Measurements from ENCODE around the gene PCSK6. TPM values are rescaled to one million over a fixed set of nuclear protein-coding genes. Genes with fewer than 3 reads are reported as not detected.
"Not testable (repeated sequence)": the region's sequence is repeated elsewhere in the genome, so short reads cannot be mapped to it uniquely, and the experiment has no call there.

The PCSK6 gene
- total RNA-seq, 1 donor from 2014 or later: 1.8 TPM

- H3K27me3 Mint-ChIP-seq: peaks cover 68% of the 10 kb centered on the region
- H3K4me3 Mint-ChIP-seq (ENCODE audit: low read depth): no peak overlapping the region
- peaks cover 16% of the 10 kb centered on the region for H3K4me1 Mint-ChIP-seq (ENCODE audit: low read depth)
- DNase-seq (ENCODE audit: low spot score, unreplicated experiment): no peak
- peaks cover 16% of the 10 kb centered on the region for H3K9me3 Mint-ChIP-seq (ENCODE audit: low read depth)
- no peak overlapping the region for H3K27ac Mint-ChIP-seq
- H3K36me3 Mint-ChIP-seq (ENCODE audit: insufficient read depth): peaks cover 3% of the 10 kb centered on the region
- TF ChIP-seq CTCF (IDR thresholded peaks at IDR 0.05; ENCODE audit: unreplicated experiment): no peak
These were observed 23.3 kb downstream of the PCSK6 start for GRCh38 chr15:101466188-101466587.

GRCh38 chr15:101464999-101465669 is 24.4 kb downstream of the PCSK6 start:
- peaks cover 16% of the 10 kb centered on the region for H3K9me3 Mint-ChIP-seq (ENCODE audit: low read depth)
- TF ChIP-seq CTCF (IDR thresholded peaks at IDR 0.05; ENCODE audit: unreplicated experiment): no peak
- no peak for DNase-seq (ENCODE audit: low spot score, unreplicated experiment)
- peaks cover 65% of the 10 kb centered on the region for H3K27me3 Mint-ChIP-seq
- H3K36me3 Mint-ChIP-seq (ENCODE audit: insufficient read depth): peaks cover 3% of the 10 kb centered on the region
- no peak overlapping the region for H3K27ac Mint-ChIP-seq
- H3K4me3 Mint-ChIP-seq (ENCODE audit: low read depth): no peak overlapping the region
- H3K4me1 Mint-ChIP-seq (ENCODE audit: low read depth): peaks cover 16% of the 10 kb centered on the region

- Mint-ChIP-seq H3K9me3 (ENCODE audit: low read depth) (peaks cover 16% of the 10 kb centered on the region), H3K27ac (no peak overlapping the region), H3K36me3 (ENCODE audit: insufficient read depth) (peaks cover 3% of the 10 kb centered on the region), H3K27me3 (peaks cover 65% of the 10 kb centered on the region), H3K4me3 (ENCODE audit: low read depth) (no peak overlapping the region), H3K4me1 (ENCODE audit: low read depth) (peaks cover 16% of the 10 kb centered on the region)
- DNase-seq (ENCODE audit: low spot score, unreplicated experiment): no peak
- TF ChIP-seq CTCF (IDR thresholded peaks at IDR 0.05; ENCODE audit: unreplicated experiment): no peak
These were observed 25.1 kb downstream of the PCSK6 start for GRCh38 chr15:101464256-101464998.

GRCh38 chr15:101463696-101464095 is 25.8 kb downstream of the PCSK6 start:
- not testable (repeated sequence) for H3K4me3 Mint-ChIP-seq (ENCODE audit: low read depth); H3K27ac Mint-ChIP-seq; H3K36me3 Mint-ChIP-seq (ENCODE audit: insufficient read depth); DNase-seq (ENCODE audit: low spot score, unreplicated experiment)
- peaks cover 16% of the 10 kb centered on the region for H3K9me3 Mint-ChIP-seq (ENCODE audit: low read depth)
- H3K4me1 Mint-ChIP-seq (ENCODE audit: low read depth): peaks cover 18% of the 10 kb centered on the region
- peaks cover 63% of the 10 kb centered on the region for H3K27me3 Mint-ChIP-seq

GRCh38 chr15:101463270-101463669 is 26.2 kb downstream of the PCSK6 start:
- no peak for DNase-seq (ENCODE audit: low spot score, unreplicated experiment)
- Mint-ChIP-seq H3K9me3 (ENCODE audit: low read depth) (peaks cover 16% of the 10 kb centered on the region), H3K4me3 (ENCODE audit: low read depth) (no peak overlapping the region), H3K36me3 (ENCODE audit: insufficient read depth) (peaks cover 3% of the 10 kb centered on the region), H3K27me3 (peaks cover 63% of the 10 kb centered on the region), H3K27ac (no peak overlapping the region), H3K4me1 (ENCODE audit: low read depth) (peaks cover 21% of the 10 kb centered on the region)
- TF ChIP-seq CTCF (IDR thresholded peaks at IDR 0.05; ENCODE audit: unreplicated experiment): no peak

All from progenitor cell of endocrine pancreas (in vitro differentiated cells).